Measurements from ENCODE around the gene SIK1.
"Not testable (repeated sequence)": the region's sequence is repeated elsewhere in the genome, so short reads cannot be mapped to it uniquely, and the experiment has no call there.

DNA sequence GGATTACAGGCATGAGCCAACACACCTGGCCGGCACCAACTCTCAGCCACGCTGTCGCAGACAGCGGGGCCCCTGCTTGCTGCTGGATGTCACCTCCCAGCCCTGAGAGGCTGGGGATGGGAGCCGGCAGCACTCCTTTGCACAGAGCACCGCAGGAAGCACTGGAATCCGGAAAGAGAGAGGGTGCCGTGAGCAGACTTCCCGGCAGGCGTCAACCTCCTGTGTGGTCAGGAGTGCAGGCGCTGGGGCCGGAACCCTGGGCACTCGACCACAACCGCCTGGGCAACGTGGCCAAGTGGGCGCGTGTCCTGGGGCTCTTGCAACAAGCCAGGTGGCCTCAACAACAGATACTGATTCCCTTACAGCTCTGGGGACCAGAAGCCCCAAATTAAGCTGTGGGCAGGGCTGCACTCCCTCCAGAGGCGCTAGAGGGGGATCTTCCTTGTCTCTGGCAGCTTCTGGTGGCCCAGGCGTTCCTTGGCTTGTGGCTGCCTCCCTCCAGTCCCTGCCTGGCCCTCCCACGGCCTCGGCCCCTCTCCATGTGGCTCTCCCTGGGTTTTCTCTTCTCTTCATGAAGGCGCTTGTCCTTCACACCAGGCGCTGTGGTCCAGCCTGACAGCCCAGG lies 20.5 kb upstream of the SIK1 start:
- TF ChIP-seq, protein P1, sequence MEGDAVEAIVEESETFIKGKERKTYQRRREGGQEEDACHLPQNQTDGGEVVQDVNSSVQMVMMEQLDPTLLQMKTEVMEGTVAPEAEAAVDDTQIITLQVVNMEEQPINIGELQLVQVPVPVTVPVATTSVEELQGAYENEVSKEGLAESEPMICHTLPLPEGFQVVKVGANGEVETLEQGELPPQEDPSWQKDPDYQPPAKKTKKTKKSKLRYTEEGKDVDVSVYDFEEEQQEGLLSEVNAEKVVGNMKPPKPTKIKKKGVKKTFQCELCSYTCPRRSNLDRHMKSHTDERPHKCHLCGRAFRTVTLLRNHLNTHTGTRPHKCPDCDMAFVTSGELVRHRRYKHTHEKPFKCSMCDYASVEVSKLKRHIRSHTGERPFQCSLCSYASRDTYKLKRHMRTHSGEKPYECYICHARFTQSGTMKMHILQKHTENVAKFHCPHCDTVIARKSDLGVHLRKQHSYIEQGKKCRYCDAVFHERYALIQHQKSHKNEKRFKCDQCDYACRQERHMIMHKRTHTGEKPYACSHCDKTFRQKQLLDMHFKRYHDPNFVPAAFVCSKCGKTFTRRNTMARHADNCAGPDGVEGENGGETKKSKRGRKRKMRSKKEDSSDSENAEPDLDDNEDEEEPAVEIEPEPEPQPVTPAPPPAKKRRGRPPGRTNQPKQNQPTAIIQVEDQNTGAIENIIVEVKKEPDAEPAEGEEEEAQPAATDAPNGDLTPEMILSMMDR (IDR thresholded peaks at IDR 0.05; ENCODE audit: insufficient read depth, low read length, poor library complexity, severe bottlenecking) = not testable (repeated sequence)
- not testable (repeated sequence) for TF ChIP-seq EZH2phosphoT487 (conservative IDR thresholded peaks at IDR 0.05; ENCODE audit: low read length)

Measured in SU-DHL-6 (cell line).